CD4-positive, alpha-beta T cell treated with Interleukin-10 for 1 hour (primary cell): ENCODE measurements around the gene RRAGA.
"Not testable (repeated sequence)": the region's sequence is repeated elsewhere in the genome, so short reads cannot be mapped to it uniquely, and the experiment has no call there.

ENCODE experiments used
- DNase-seq: peaks from one replicate; pipeline ENCODE4 v3.0.0-alpha.2; 2020

The RRAGA gene

DNA sequence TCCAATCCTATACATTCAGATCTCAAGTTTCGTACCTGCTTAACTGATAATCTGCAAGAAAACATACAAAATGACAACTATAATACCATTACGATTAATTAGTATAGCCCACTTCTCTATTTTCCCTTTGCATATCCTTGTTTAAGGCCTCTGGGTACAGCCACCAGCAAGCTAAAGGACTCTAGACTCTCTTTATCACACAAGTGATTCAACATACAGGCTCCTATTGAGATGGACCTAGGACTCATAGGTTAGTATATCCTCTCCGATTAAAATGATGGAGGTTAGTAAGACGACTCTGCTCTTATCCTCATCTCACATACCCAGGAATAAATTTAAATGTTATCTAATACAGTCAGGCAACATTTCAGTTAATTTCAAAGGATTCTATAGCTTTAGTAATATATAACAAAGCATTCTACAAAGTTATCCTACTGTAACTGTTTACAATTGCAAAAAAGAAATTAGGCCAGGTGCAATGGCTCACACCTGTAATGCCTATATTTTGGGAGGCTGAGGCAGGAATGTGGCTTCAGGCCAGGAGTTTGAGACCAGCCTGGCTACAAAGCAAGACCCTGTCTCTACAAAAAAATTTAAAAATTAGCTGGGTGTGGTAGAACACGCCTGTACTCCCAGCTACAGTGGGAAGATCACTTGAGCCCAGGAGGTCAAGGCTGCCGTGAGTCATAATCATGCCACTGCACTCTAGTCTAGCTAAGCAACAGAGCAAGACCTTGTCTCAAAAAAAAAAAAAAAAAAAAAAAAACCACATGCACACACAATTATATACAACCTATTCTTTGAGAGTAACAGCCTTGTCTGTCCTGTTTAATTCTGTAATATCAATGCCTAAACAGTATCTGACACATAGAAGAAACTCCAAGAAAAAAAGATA, 38.1 kb downstream of the RRAGA start:
- DNase-seq = no peak

DNA sequence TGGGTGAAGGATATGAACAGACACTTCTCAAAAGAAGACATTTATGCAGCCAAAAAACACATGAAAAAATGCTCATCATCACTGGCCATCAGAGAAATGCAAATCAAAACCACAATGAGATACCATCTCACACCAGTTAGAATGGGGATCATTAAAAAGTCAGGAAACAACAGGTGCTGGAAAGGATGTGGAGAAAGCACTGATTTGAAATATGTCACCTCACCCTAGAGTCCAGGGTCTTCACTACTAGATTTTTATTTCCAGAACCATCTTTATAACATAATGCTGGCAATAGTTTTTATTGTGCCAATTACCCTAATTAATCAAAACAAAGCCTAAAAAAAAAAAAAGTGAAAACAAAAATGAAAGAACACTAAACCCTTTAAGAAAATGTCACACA, 48.2 kb downstream of the RRAGA start:
- not testable (repeated sequence) for DNase-seq
